PC-3 (cell line): ENCODE measurements around the gene C8B. TPM values are rescaled to one million over a fixed set of nuclear protein-coding genes. Genes with fewer than 3 reads are reported as not detected.

Source experiments
- ATAC-seq: fragments of 200-7000 bp; cut with Tn5 transposase; 2 replicates; pipeline ENCODE4 v1.9.1; 2020; ENCODE audit warnings: mild to moderate bottlenecking, moderate library complexity
- BruUV-seq: library from RNA; stranded (reverse); fragments of 400-500 nt; replicated peaks from 2 replicates; lab custom pipeline; 2021; lab: Mats Ljungman, UMichigan
- CTCF ChIA-PET: fragments of 300-600 bp; sonication (Branson Sonifier 250); formaldehyde crosslinking; loops from one replicate; lab custom pipeline; 2022; ENCODE audit warnings: antibody characterized with exemption; lab: Charles Lee
- POLR2A ChIA-PET: fragments of 300-600 bp; sonication (Branson Sonifier 250); formaldehyde crosslinking; loops from one replicate; lab custom pipeline; 2022; ENCODE audit warnings: antibody characterized with exemption; ENCODE audit not compliant: unreplicated experiment; lab: Charles Lee
- DNase-seq: peaks from one replicate; pipeline ENCODE4 v3.0.0-alpha.2; 2015
- H2AFZ ChIP-seq: fragments of 300-600 bp; sonication (generic); 2 replicates; pipeline ENCODE4 v1.6.0; 2016; ENCODE audit warnings: antibody characterized with exemption, low read length
- H3F3A ChIP-seq: fragments of 300-600 bp; sonication (generic); one replicate; pipeline ENCODE4 v1.6.0; 2017; ENCODE audit warnings: antibody characterized with exemption, low read length, control low read depth, mild to moderate bottlenecking; ENCODE audit not compliant: unreplicated experiment
- H3K27ac ChIP-seq: fragments of 300-600 bp; sonication (generic); 2 replicates; pipeline ENCODE4 v1.5.1; 2016; ENCODE audit warnings: mild to moderate bottlenecking, low read length
- H3K27me3 ChIP-seq: fragments of 300-600 bp; sonication (generic); 2 replicates; pipeline ENCODE4 v1.6.1; 2016; ENCODE audit warnings: low read length, mixed read lengths
- H3K36me3 ChIP-seq: fragments of 300-600 bp; sonication (generic); 2 replicates; pipeline ENCODE4 v1.6.1; 2016; ENCODE audit warnings: low read depth, mixed run types, low read length, mixed read lengths
- H3K4me1 ChIP-seq: fragments of 300-600 bp; sonication (generic); 2 replicates; pipeline ENCODE4 v1.5.1; 2016; ENCODE audit warnings: low read length; ENCODE audit not compliant: insufficient read depth
- H3K4me2 ChIP-seq: fragments of 300-600 bp; sonication (generic); 2 replicates; pipeline ENCODE4 v1.6.0; 2016; ENCODE audit warnings: low read length
- H3K4me3 ChIP-seq: fragments of 300-600 bp; sonication (generic); 2 replicates; pipeline ENCODE4 v1.5.1; 2016; ENCODE audit warnings: mild to moderate bottlenecking, low read length, mixed read lengths
- H3K79me2 ChIP-seq: fragments of 300-600 bp; sonication (generic); 2 replicates; pipeline ENCODE4 v1.6.1; 2017; ENCODE audit warnings: low read length, mixed read lengths
- H3K9ac ChIP-seq: fragments of 300-600 bp; sonication (generic); 2 replicates; pipeline ENCODE4 v1.6.0; 2016; ENCODE audit warnings: mild to moderate bottlenecking, low read length
- H3K9me2 ChIP-seq: fragments of 300-600 bp; sonication (generic); replicated peaks from 2 replicates; pipeline ENCODE4 v1.6.1; 2016; ENCODE audit warnings: mixed run types, low read length, mixed read lengths
- H3K9me3 ChIP-seq: fragments of 300-600 bp; sonication (generic); 2 replicates; pipeline ENCODE4 v1.6.1; 2016; ENCODE audit warnings: low read length, mixed read lengths
- H4K20me1 ChIP-seq: fragments of 300-600 bp; sonication (generic); 2 replicates; pipeline ENCODE4 v1.6.1; 2016; ENCODE audit warnings: low read length, mixed read lengths
- CTCF ChIP-seq: fragments of 300-600 bp; sonication (generic); conservative IDR thresholded peaks from 2 replicates; pipeline ENCODE4 v1.5.1; 2017; ENCODE audit warnings: antibody characterized with exemption, low read depth, mild to moderate bottlenecking, low read length
- EZH2 ChIP-seq: fragments of 300-600 bp; sonication (generic); IDR thresholded peaks from one replicate; pipeline ENCODE4 v1.6.1; 2017; ENCODE audit warnings: antibody characterized with exemption, mild to moderate bottlenecking, low read length; ENCODE audit not compliant: unreplicated experiment
- EZH2phosphoT487 ChIP-seq: fragments of 300-600 bp; sonication (generic); IDR thresholded peaks from 2 replicates; pipeline ENCODE4 v1.6.1; 2018; ENCODE audit warnings: mild to moderate bottlenecking, antibody characterized with exemption, low read length, borderline replicate concordance
- intact Hi-C: fragments of 100-400 bp; cut with micrococcal nuclease; formaldehyde crosslinking; loops from 2 replicates; pipeline ENCODE4 v1.9.0; 2023
- total RNA-seq: library from RNA; depleted of rRNA; stranded (reverse); fragments of >200 nt; gene quantifications from 2 replicates; pipeline ENCODE4 v1.2.3, GENCODE V29; 2014

The C8B gene
- total RNA-seq, 1 experiment from 2014 or later: not detected

- Histone ChIP-seq H3K9me2 (no peaks in the 10 kb centered on the region), H3K27ac (no peak overlapping the region), H3K9ac (no peak overlapping the region), H2AFZ (no peak overlapping the region), H3K36me3 (no peaks in the 10 kb centered on the region), H3K27me3 (peaks cover 20% of the 10 kb centered on the region; the same call in 1 of the 2 replicates), H4K20me1 (no peaks in the 10 kb centered on the region), H3K4me2 (no peak overlapping the region), H3K4me3 (no peak overlapping the region), H3K4me1 (no peaks in the 10 kb centered on the region), H3F3A (no peaks in the 10 kb centered on the region), H3K9me3 (no peaks in the 10 kb centered on the region), H3K79me2 (no peaks in the 10 kb centered on the region)
- ATAC-seq (no peak), DNase-seq (no peak)
- BruUV-seq: no TSS peak
- ChIA-PET POLR2A (no interaction called here), CTCF (no interaction called here)
- TF ChIP-seq EZH2phosphoT487 (no peak), CTCF (no peak)
- intact Hi-C loops: no loop called here
Measured at GRCh38 chr1:56948403-56949023, 17.3 kb downstream of the C8B start.

DNA sequence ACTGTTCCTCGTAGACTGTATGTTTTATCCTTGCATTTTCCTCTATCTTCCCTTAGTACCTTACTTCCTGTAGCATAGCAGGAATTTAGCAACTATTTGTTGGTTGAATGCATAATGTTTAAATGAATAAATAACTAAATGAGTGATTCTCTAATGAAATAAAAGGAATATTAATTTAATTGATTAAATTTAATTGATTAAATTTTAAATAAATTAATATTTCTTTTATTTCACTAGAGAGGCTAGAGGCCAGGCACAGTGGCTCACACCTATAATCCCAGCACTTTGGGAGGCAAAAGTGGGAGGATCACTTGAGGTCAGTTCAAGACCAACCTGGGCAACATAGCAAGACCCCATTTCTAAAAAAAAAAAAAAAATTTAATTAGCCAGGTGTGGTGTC, 25.8 kb downstream of the C8B start:
- intact Hi-C loops: no loop called here
- Histone ChIP-seq H3K9me3 (no peaks in the 10 kb centered on the region), H3K9me2 (no peaks in the 10 kb centered on the region), H3K4me1 (no peaks in the 10 kb centered on the region), H3K79me2 (no peaks in the 10 kb centered on the region), H3K36me3 (no peaks in the 10 kb centered on the region), H3K27me3 (peaks cover 8% of the 10 kb centered on the region), H3F3A (no peaks in the 10 kb centered on the region), H3K9ac (no peak overlapping the region), H2AFZ (no peak overlapping the region), H3K4me2 (no peak overlapping the region), H3K27ac (no peak overlapping the region), H3K4me3 (no peak overlapping the region), H4K20me1 (no peaks in the 10 kb centered on the region)
- ATAC-seq: no peak
- DNase-seq: no peak
- no TSS peak for BruUV-seq
- ChIA-PET CTCF (no interaction called here), POLR2A (no interaction called here)
- TF ChIP-seq CTCF (no peak), EZH2phosphoT487 (no peak), EZH2 (no peak)

DNA sequence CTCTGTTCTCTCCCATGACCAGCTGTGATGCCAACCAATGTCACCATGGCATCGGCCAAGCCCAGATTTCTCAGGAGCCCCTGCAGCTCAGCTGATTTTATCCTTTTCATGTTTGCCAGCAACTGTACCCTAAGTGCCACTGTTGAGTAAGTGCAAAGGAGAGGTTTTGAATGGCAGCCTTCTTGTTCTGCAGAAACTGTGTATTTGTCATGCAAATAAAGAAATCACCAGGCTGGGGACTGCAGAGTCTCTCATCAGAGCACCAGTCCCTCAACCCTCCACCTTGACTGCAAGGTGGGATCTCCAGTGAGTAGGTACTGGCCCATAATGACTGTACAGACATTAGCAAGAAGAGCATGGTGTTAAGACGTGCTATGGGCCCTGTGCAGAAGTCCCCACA, 26.6 kb downstream of the C8B start:
- TF ChIP-seq EZH2phosphoT487 (no peak), CTCF (no peak), EZH2 (no peak)
- ChIA-PET POLR2A (no interaction called here), CTCF (no interaction called here)
- Histone ChIP-seq H3K4me3 (no peak overlapping the region), H3K9ac (no peak overlapping the region), H2AFZ (no peak overlapping the region), H3K4me1 (no peaks in the 10 kb centered on the region), H3K4me2 (no peak overlapping the region), H3K27me3 (peaks cover 8% of the 10 kb centered on the region), H3K36me3 (no peaks in the 10 kb centered on the region), H3K9me2 (no peaks in the 10 kb centered on the region), H4K20me1 (no peaks in the 10 kb centered on the region), H3K27ac (no peak overlapping the region), H3K9me3 (no peaks in the 10 kb centered on the region), H3K79me2 (no peaks in the 10 kb centered on the region), H3F3A (no peaks in the 10 kb centered on the region)
- no peak for DNase-seq
- intact Hi-C loops: no loop called here
- BruUV-seq: no TSS peak
- no peak for ATAC-seq
